Memory B cell (primary cell): ENCODE measurements around the gene FURIN.
A peak's percentile ranks its signal among the peaks of the same experiment; 100 is the strongest.
"Not testable (repeated sequence)": the region's sequence is repeated elsewhere in the genome, so short reads cannot be mapped to it uniquely, and the experiment has no call there.

Source experiments
- ATAC-seq: fragments of 150-1000 bp; cut with Tn5 transposase; 2 replicates; pipeline ENCODE4 v1.10.0; 2021; ENCODE audit warnings: low read depth, mild to moderate bottlenecking, moderate library complexity
- DNase-seq, 2 donors: peaks; one replicate each; pipeline ENCODE4 v3.0.0; 2022; ENCODE audit warnings: low spot score in 2 of 2
- H3K27ac Mint-ChIP-seq: one replicate; pipeline ENCODE4 v1.8.0; 2022; ENCODE audit warnings: mild to moderate bottlenecking, moderate library complexity, mixed read lengths
- H3K27me3 Mint-ChIP-seq: one replicate; pipeline ENCODE4 v1.8.0; 2022; ENCODE audit warnings: mixed read lengths
- H3K36me3 Mint-ChIP-seq: one replicate; pipeline ENCODE4 v1.8.0; 2022; ENCODE audit warnings: mild to moderate bottlenecking, mixed read lengths
- H3K4me1 Mint-ChIP-seq: one replicate; pipeline ENCODE4 v1.8.0; 2022; ENCODE audit warnings: mixed read lengths
- H3K4me3 Mint-ChIP-seq: one replicate; pipeline ENCODE4 v1.8.0; 2022; ENCODE audit warnings: mild to moderate bottlenecking, moderate library complexity, mixed read lengths
- H3K9me3 Mint-ChIP-seq: one replicate; pipeline ENCODE4 v1.8.0; 2022; ENCODE audit warnings: mixed read lengths

FURIN gene

GRCh38 chr15:90870354-90871138 lies 2.2 kb downstream of the FURIN start:
- peaks cover 28% of the 10 kb centered on the region for H3K4me1 Mint-ChIP-seq

GRCh38 chr15:90871139-90871715 lies 2.8 kb downstream of the FURIN start:
- H3K4me1 Mint-ChIP-seq: peaks cover 29% of the 10 kb centered on the region
- peak overlapping the region; percentile 88 for H3K4me3 Mint-ChIP-seq
- peak overlapping the region; percentile 86 for H3K27ac Mint-ChIP-seq
- H3K36me3 Mint-ChIP-seq: peaks cover under 1% of the 10 kb centered on the region
- H3K9me3 Mint-ChIP-seq: no peaks in the 10 kb centered on the region
- ATAC-seq (peak; percentile 51), DNase-seq (peak in 1 of 2 donors; percentile 48)
- no peaks in the 10 kb centered on the region for H3K27me3 Mint-ChIP-seq

More at GRCh38 chr15:90870354-90871138, 2.2 kb downstream of the FURIN start:
- Mint-ChIP-seq H3K36me3 (no peaks in the 10 kb centered on the region), H3K9me3 (no peaks in the 10 kb centered on the region), H3K27me3 (no peaks in the 10 kb centered on the region), H3K4me3 (peak overlapping the region; percentile 88), H3K27ac (peak overlapping the region; percentile 86)
- ATAC-seq: peak; percentile 27
- DNase-seq: no peak

DNA sequence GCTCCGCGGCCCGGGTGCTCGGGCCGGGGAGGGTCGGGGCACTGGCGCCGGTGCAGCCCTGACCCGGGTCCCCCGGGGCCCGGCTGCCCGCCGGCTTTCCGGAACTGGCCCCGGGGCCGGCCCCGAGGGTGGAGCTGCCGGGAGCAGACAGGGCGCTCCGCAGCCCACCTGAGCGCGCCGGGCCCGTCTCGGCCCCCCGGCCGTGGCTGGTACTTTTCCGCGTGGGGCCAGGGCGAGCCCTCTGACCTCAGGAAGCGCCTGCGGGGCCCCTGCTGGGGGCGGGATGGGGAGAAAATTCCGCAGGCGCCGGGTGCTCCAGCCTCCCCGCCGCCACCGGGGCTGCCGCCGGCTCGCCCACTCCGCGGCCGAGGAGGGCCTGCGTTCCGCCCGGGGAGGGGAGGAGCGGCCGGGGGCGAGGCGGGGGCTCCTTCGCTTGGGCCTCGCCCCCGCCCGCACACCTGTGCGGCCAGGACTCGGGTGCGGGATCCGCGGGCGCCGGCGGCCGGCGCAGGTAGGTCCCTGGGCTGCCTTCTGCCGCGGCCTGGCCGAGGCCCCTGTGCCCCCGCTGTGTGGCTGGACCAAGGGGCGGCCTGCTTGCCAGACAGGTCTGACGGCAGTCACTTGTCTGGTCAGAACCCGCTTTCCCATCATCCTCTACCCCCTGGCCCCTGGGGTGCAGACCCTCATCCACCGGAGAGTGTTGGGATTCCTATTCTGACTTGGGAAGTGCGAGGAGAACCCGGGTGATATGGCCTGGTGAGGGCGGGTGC lies 3.5 kb downstream of the FURIN start:
- DNase-seq: no peak
- Mint-ChIP-seq H3K36me3 (peaks cover 7% of the 10 kb centered on the region), H3K9me3 (no peaks in the 10 kb centered on the region), H3K4me1 (peaks cover 29% of the 10 kb centered on the region), H3K27ac (peak overlapping the region; percentile 67), H3K4me3 (peak overlapping the region; percentile 89), H3K27me3 (no peaks in the 10 kb centered on the region)
- peak; percentile 33 for ATAC-seq

- Mint-ChIP-seq H3K27me3 (no peaks in the 10 kb centered on the region), H3K4me1 (peaks cover 29% of the 10 kb centered on the region), H3K27ac (peak overlapping the region; percentile 67), H3K36me3 (peaks cover 14% of the 10 kb centered on the region), H3K9me3 (no peaks in the 10 kb centered on the region), H3K4me3 (peak overlapping the region; percentile 89)
- ATAC-seq: peak; percentile 21
- DNase-seq: no peak
Measured at GRCh38 chr15:90872486-90873184, 4.2 kb downstream of the FURIN start.

GRCh38 chr15:90873488-90873997 lies 5.2 kb downstream of the FURIN start:
- Mint-ChIP-seq H3K27ac (no peak overlapping the region), H3K27me3 (no peaks in the 10 kb centered on the region), H3K4me1 (peaks cover 29% of the 10 kb centered on the region), H3K4me3 (peak overlapping the region; percentile 24), H3K36me3 (peaks cover 16% of the 10 kb centered on the region), H3K9me3 (no peaks in the 10 kb centered on the region)
- ATAC-seq (no peak), DNase-seq (no peak)

DNA sequence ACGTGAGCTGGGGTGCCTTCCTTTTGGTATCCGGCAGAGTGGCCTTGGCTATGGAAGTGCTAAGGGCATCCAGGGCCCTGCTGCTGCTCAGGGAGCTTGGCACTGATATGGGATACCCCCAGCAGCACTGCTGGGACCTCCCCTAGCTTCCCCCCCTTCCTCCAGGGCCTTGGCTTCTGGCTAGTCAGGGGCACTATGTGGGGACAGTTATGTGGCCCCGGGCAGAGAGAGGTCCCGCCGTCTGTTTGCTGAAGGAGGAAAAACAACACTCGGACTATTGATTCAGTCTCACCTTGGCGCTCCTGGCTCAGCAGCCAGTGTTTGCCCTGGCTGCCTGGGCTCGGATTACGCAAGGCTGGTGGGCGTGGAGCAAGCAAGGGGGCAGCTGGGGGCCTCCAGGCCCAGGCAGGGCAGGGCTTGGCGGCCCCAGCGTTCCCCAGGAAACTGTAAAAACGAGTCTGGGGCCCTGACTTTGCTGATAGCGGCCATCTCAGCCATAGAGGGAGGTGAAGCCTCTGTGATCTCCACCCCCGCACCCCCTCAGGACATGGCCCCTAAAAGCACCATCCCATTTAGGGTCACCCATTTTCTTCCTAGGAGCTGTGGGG lies 5.7 kb downstream of the FURIN start:
- no peak overlapping the region for H3K4me3 Mint-ChIP-seq
- H3K27me3 Mint-ChIP-seq: no peaks in the 10 kb centered on the region
- DNase-seq (no peak), ATAC-seq (no peak)
- peaks cover 28% of the 10 kb centered on the region for H3K4me1 Mint-ChIP-seq
- no peak overlapping the region for H3K27ac Mint-ChIP-seq
- H3K36me3 Mint-ChIP-seq: peaks cover 16% of the 10 kb centered on the region
- no peaks in the 10 kb centered on the region for H3K9me3 Mint-ChIP-seq

GRCh38 chr15:90874986-90875385 lies 6.6 kb downstream of the FURIN start:
- H3K9me3 Mint-ChIP-seq, ATAC-seq, H3K4me3 Mint-ChIP-seq, DNase-seq, H3K27me3 Mint-ChIP-seq, H3K27ac Mint-ChIP-seq: not testable (repeated sequence)
- Mint-ChIP-seq H3K36me3 (peaks cover 23% of the 10 kb centered on the region), H3K4me1 (peaks cover 20% of the 10 kb centered on the region)

GRCh38 chr15:90875549-90875981 lies 7.2 kb downstream of the FURIN start:
- H3K4me3 Mint-ChIP-seq: no peak overlapping the region
- peaks cover 25% of the 10 kb centered on the region for H3K36me3 Mint-ChIP-seq
- no peak for DNase-seq

DNA sequence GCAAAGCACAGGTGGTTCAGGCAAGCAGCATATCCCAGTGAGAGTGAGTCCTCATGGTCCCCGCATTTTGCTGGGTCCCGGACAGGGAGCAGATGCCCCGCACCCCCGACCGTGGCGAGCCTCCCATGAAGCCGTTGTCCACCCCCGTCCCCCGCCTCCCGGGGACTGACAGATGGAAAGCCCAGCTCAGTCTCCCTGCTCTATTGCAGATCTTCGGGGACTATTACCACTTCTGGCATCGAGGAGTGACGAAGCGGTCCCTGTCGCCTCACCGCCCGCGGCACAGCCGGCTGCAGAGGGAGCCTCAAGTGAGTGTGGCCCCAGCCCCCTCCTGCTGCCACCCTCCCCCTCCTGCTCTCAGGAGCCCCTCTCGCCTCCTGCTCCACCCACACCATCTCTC lies 7.7 kb downstream of the FURIN start:
- no peaks in the 10 kb centered on the region for H3K9me3 Mint-ChIP-seq
- H3K27ac Mint-ChIP-seq: no peak overlapping the region
- peaks cover 25% of the 10 kb centered on the region for H3K36me3 Mint-ChIP-seq
- DNase-seq (no peak), ATAC-seq (no peak)
- H3K27me3 Mint-ChIP-seq: no peaks in the 10 kb centered on the region
- peaks cover 11% of the 10 kb centered on the region for H3K4me1 Mint-ChIP-seq
- H3K4me3 Mint-ChIP-seq: no peak overlapping the region

More at GRCh38 chr15:90875549-90875981, 7.2 kb downstream of the FURIN start:
- no peaks in the 10 kb centered on the region for H3K27me3 Mint-ChIP-seq
- H3K27ac Mint-ChIP-seq: no peak overlapping the region
- H3K4me1 Mint-ChIP-seq: peaks cover 14% of the 10 kb centered on the region
- ATAC-seq: no peak
- H3K9me3 Mint-ChIP-seq: no peaks in the 10 kb centered on the region

DNA sequence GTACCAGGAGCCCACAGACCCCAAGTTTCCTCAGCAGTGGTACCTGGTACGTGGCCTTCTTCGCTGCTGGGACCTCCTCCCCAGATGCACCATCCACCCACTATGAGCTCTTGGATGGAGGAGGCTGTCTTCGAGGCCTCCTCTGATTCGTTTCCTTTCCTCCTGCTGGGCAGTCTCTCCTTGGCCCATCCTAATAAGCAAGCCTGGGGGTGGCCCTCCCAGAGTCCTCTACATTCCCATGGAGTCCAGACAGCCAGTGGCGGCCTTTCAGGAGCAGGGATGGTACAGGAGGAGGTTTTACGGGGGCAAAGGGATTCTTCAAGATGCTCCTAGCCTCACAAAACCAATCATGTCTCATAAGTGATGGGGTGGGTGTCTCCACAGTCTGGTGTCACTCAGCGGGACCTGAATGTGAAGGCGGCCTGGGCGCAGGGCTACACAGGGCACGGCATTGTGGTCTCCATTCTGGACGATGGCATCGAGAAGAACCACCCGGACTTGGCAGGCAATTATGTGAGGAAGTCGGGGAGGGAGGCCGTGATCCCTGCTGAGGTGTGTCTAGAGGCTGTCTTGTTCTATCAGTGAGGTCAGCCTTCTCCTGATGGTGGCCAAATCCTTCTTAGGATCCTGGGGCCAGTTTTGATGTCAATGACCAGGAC lies 8.3 kb downstream of the FURIN start:
- DNase-seq (no peak), ATAC-seq (no peak)
- Mint-ChIP-seq H3K9me3 (no peaks in the 10 kb centered on the region), H3K4me1 (peaks cover 11% of the 10 kb centered on the region), H3K27ac (no peak overlapping the region), H3K4me3 (no peak overlapping the region), H3K36me3 (peaks cover 27% of the 10 kb centered on the region), H3K27me3 (no peaks in the 10 kb centered on the region)

GRCh38 chr15:90877315-90877714 lies 8.9 kb downstream of the FURIN start:
- no peaks in the 10 kb centered on the region for H3K27me3 Mint-ChIP-seq
- peaks cover 27% of the 10 kb centered on the region for H3K36me3 Mint-ChIP-seq
- H3K9me3 Mint-ChIP-seq: no peaks in the 10 kb centered on the region
- H3K27ac Mint-ChIP-seq: no peak overlapping the region
- peaks cover 9% of the 10 kb centered on the region for H3K4me1 Mint-ChIP-seq
- no peak overlapping the region for H3K4me3 Mint-ChIP-seq
- no peak for DNase-seq
- no peak for ATAC-seq

- DNase-seq (no peak), ATAC-seq (no peak)
- H3K9me3 Mint-ChIP-seq: no peaks in the 10 kb centered on the region
- no peak overlapping the region for H3K27ac Mint-ChIP-seq
- no peak overlapping the region for H3K4me3 Mint-ChIP-seq
- H3K36me3 Mint-ChIP-seq: peaks cover 27% of the 10 kb centered on the region
- no peaks in the 10 kb centered on the region for H3K27me3 Mint-ChIP-seq
- H3K4me1 Mint-ChIP-seq: peaks cover 3% of the 10 kb centered on the region
Measured at GRCh38 chr15:90877996-90878395, 9.6 kb downstream of the FURIN start.

DNA sequence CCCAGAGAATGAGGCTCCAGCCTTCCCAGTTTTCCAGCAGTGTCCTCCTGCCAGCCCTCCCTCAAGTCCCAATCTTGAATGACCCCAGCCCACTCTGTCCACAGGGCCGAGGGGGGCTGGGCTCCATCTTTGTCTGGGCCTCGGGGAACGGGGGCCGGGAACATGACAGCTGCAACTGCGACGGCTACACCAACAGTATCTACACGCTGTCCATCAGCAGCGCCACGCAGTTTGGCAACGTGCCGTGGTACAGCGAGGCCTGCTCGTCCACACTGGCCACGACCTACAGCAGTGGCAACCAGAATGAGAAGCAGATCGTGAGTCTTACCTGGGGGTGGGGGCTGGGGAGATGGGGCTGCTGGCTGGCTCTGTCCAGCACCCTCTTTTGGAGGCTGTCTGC lies 10.3 kb downstream of the FURIN start:
- DNase-seq: no peak
- H3K4me3 Mint-ChIP-seq: no peak overlapping the region
- H3K36me3 Mint-ChIP-seq: peaks cover 27% of the 10 kb centered on the region
- no peak for ATAC-seq
- H3K27ac Mint-ChIP-seq: no peak overlapping the region
- H3K27me3 Mint-ChIP-seq: no peaks in the 10 kb centered on the region
- H3K9me3 Mint-ChIP-seq: no peaks in the 10 kb centered on the region
- H3K4me1 Mint-ChIP-seq: peaks cover 2% of the 10 kb centered on the region
